Lower leg skin (tissue), 4 donors: ENCODE measurements around the gene MMP2. TPM values are rescaled to one million over a fixed set of nuclear protein-coding genes. Genes with fewer than 3 reads are reported as not detected.

Experiments used
- DNase-seq, 2 donors: peaks; one replicate each; pipeline ENCODE4 v3.0.0-alpha.2; 2019; ENCODE audit warnings: low spot score in 2 of 2
- H3K4me3 ChIP-seq: fragments of 200-600 bp; sonication (generic); 2 replicates; pipeline ENCODE4 v1.5.1; 2017; ENCODE audit warnings: mild to moderate bottlenecking, low read depth; ENCODE audit not compliant: poor library complexity, severe bottlenecking
- POLR2A ChIP-seq, 2 donors: fragments of 450-650 bp; IDR thresholded peaks; one replicate each; pipeline ENCODE4 v1.6.1; 2016 to 2017; ENCODE audit warnings: antibody characterized with exemption in 2 of 2, mild to moderate bottlenecking in 1 of 2, moderate library complexity in 1 of 2
- WGBS, 2 donors: methylation state at CpG; one replicate each; pipeline ENCODE4 v1.1.5; 2018; 5-methylcytosine and 5-hydroxymethylcytosine counted together
- intact Hi-C: fragments of 100-400 bp; cut with DNase I; formaldehyde crosslinking; loops from one replicate; pipeline ENCODE4 v1.15.0; 2023; ENCODE audit warnings: low total_unique reads
- total RNA-seq, 4 donors: library from RNA; depleted of rRNA; stranded (reverse); fragments of >200 nt; gene quantifications; one replicate each; pipeline ENCODE4 v1.1.0, GENCODE V29; 2016
- TF ChIP-seq, protein P1 (sequence below), 3 donors: fragments of 450-650 bp; IDR thresholded peaks; one replicate each; pipeline ENCODE4 v1.5.1; 2016; ENCODE audit warnings: antibody characterized with exemption in 3 of 3, mild to moderate bottlenecking in 3 of 3, moderate library complexity in 2 of 3

Gene MMP2
- total RNA-seq, 4 donors from 2014 or later: 152 to 516 (median 223) TPM

DNA sequence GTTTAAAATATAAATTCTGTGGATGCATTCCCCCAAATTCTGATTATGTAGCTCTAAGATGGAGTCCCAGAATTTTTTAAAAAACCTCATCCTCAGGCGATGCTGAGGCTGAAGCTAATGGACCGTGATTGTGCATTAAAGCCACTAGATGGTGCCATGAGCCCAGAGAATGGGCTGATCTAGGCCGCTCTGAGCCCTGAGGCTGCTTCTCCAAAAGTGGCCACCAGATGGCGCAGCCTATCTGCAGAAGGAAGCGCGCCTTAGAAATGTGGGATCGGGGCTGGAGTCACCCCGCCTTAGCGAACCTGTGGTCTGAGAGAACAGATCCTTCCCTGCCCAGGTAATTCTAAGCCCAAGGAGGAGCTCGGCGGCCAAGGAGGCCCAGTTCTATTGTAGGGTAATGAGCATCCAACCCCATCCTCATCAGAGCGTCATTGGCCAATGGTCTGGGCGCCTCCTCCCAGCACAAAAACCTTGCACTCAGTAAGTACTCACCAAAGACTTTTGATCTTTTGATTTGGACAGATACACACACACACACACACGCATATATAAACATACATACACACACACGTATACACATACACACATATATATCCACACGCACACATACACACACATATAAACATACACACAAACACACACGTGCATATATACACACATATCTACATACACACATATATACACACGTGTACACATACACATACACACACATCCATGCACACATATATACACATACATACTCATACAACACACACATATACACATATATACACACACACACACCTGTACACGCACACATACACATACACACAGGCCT is 13.7 kb upstream of the MMP2 start:
- DNase-seq: peak; percentile 90 to 97
- WGBS, 2 donors: 25 to 31% methylated on average over 19 of the region's 19 CpGs
- TF ChIP-seq, protein P1, sequence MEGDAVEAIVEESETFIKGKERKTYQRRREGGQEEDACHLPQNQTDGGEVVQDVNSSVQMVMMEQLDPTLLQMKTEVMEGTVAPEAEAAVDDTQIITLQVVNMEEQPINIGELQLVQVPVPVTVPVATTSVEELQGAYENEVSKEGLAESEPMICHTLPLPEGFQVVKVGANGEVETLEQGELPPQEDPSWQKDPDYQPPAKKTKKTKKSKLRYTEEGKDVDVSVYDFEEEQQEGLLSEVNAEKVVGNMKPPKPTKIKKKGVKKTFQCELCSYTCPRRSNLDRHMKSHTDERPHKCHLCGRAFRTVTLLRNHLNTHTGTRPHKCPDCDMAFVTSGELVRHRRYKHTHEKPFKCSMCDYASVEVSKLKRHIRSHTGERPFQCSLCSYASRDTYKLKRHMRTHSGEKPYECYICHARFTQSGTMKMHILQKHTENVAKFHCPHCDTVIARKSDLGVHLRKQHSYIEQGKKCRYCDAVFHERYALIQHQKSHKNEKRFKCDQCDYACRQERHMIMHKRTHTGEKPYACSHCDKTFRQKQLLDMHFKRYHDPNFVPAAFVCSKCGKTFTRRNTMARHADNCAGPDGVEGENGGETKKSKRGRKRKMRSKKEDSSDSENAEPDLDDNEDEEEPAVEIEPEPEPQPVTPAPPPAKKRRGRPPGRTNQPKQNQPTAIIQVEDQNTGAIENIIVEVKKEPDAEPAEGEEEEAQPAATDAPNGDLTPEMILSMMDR (IDR thresholded peaks at IDR 0.05): peak; percentile 21 to 100 (median 65)
- TF ChIP-seq POLR2A (IDR thresholded peaks at IDR 0.05): no peak
- intact Hi-C loops: loop anchor here (2.0 to 10.0 kb wide), 3 partner anchors 77 to 380 kb away; no protein-coding TSS in a partner anchor
- no peak overlapping the region for H3K4me3 ChIP-seq

DNA sequence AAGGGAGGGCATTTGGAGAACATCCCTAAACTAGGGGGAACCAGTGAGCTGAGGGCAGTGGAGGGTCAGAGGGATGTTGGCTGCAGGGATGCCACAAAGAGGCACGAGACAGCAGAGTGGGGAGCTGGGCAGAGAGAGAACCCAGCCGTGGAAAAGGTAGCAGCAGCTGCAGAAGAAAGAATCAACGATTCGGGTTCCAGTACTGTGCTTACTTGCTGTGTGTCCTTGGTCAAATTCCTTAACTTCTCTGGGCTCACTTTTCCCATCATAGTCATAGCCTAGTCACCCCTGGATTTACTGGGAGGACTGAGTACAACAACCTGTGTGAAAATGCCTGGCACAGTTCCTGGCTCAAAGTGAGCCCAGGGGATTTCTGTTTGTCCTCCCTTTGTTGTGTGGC is 12.8 kb upstream of the MMP2 start:
- 91 to 98% methylated on average over 4 of the region's 4 CpGs for WGBS, 2 donors
- intact Hi-C loops: loop anchor here (5.0 to 10.0 kb wide), 2 partner anchors 76 to 379 kb away; no protein-coding TSS in a partner anchor
- no peak overlapping the region for H3K4me3 ChIP-seq
- DNase-seq: peak in 1 of 2 donors; percentile 48
- TF ChIP-seq, protein P1 (IDR thresholded peaks at IDR 0.05): no peak

DNA sequence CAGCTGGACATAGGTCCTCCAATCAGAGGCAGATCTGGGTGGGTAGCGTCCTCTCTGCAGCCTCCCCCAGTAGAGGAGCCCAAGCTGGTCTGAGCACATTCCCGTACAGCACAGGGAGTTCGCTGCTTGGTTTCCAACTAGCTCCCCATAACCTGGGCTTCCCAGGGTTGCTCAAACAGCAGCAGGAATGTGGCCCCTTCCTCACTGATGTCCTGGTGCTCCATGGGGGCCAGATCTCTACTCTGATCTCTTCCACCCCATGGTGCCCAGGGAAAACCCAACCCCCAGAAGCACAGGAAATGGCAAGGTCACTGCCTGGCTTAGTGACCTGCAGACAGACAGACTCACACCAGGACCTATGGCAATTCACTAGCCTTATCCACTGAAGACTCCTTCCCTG is 11.1 kb upstream of the MMP2 start:
- 91 to 93% methylated on average over 3 of the region's 3 CpGs for WGBS, 2 donors
- DNase-seq: peak in 1 of 2 donors; percentile 57
- intact Hi-C loops: loop anchor here (5.0 to 10.0 kb wide), 2 partner anchors 74 to 377 kb away; no protein-coding TSS in a partner anchor
- TF ChIP-seq, protein P1 (IDR thresholded peaks at IDR 0.05): no peak
- no peak for TF ChIP-seq POLR2A (IDR thresholded peaks at IDR 0.05)
- no peak overlapping the region for H3K4me3 ChIP-seq

DNA sequence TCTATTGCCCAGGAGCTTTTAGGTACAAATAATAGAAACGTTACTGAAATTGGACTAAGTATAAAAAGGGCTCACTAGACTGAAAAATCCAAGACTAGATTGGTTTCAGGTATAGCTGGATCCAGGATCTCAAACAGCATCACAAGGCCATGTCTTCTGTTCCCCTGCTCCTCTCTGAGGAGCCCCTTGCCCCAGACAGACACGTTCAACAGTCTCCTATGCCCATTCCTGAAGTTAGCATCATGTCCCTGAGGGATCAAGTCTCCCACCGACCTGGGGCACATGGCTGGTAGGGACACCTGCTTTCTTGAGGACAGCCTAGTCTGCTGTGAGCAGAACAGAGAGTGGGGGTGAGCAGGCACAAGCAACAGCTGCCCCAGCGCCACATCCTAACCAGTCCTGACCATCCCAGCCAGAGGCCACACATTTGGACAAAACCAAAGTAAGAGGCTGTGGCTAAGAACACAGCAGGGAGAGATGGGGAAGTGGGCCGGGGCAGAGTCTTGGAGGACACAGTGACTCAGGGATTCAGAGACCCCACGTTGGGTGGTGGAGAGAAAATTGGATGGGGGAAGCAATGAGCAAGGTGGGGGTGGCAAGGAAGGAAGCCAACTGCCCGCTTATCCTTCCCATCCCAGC is 10.5 kb upstream of the MMP2 start:
- intact Hi-C loops: loop anchor here (5.0 to 10.0 kb wide), 2 partner anchors 74 to 376 kb away; no protein-coding TSS in a partner anchor
- TF ChIP-seq, protein P1 (IDR thresholded peaks at IDR 0.05): no peak
- no peak for TF ChIP-seq POLR2A (IDR thresholded peaks at IDR 0.05)
- H3K4me3 ChIP-seq: no peak overlapping the region
- WGBS, 2 donors: 85 to 88% methylated on average over 7 of the region's 7 CpGs
- peak in 1 of 2 donors; percentile 67 for DNase-seq

DNA sequence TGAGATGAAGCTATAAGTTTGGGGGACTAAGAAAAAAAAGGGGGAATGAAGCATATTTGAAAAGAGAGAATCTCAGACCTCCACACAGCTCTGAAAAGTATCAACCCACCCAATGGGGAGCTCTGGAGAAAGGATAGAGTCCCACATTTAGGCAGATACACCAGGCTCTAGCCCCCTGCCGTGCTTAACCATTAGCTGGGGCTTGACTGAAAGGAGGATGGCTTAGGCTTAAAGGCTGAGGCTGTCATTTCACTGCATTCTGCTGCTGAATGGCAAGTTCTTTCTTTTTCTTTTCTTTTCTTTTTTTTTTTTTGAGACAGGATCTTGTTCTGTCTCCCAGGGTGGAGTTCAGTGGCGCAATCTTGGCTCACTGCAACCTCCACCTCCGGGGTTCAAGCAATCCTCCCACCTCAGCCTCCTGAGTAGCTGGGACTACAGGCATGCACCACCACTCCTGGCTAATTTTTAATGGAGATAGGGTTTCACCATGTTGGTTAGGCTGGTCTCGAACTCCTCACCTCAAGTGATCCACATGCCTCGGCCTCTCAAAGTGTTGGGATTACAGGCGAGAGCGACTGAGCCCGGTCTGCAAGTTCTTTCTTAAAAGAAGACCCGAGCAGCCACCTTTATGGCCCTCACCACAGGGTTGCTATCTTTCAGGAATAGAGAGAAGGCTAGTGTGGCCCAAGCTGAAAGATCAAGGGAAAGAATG is 9.0 kb upstream of the MMP2 start:
- TF ChIP-seq, protein P1 (IDR thresholded peaks at IDR 0.05): no peak
- TF ChIP-seq POLR2A (IDR thresholded peaks at IDR 0.05): no peak
- intact Hi-C loops: loop anchor here (5.0 to 10.0 kb wide), 2 partner anchors 72 to 375 kb away; no protein-coding TSS in a partner anchor
- 81 to 87% methylated on average over 9 of the region's 9 CpGs for WGBS, 2 donors
- H3K4me3 ChIP-seq: no peak overlapping the region
- peak in 1 of 2 donors; percentile 72 for DNase-seq
